Fibroblast of pulmonary artery (primary cell): ENCODE results near the gene SORL1.
A peak's percentile ranks its signal among the peaks of the same experiment; 100 is the strongest.

Experiments
- DNase-seq: peaks from one replicate; pipeline ENCODE4 v3.0.0-alpha.2; 2010; ENCODE audit warnings: low read depth
- H3K4me3 ChIP-seq: replicated peaks from 2 replicates; pipeline ENCODE4 v1.5.1; 2011; ENCODE audit warnings: low read depth, mild to moderate bottlenecking, control low read depth, low read length, moderate library complexity
- TF ChIP-seq, protein P1 (sequence below): IDR thresholded peaks from 2 replicates; pipeline ENCODE4 v1.5.1; 2011; ENCODE audit warnings: mild to moderate bottlenecking, control low read depth, low read length, inconsistent platforms; ENCODE audit errors: missing control alignments

Gene SORL1

DNA sequence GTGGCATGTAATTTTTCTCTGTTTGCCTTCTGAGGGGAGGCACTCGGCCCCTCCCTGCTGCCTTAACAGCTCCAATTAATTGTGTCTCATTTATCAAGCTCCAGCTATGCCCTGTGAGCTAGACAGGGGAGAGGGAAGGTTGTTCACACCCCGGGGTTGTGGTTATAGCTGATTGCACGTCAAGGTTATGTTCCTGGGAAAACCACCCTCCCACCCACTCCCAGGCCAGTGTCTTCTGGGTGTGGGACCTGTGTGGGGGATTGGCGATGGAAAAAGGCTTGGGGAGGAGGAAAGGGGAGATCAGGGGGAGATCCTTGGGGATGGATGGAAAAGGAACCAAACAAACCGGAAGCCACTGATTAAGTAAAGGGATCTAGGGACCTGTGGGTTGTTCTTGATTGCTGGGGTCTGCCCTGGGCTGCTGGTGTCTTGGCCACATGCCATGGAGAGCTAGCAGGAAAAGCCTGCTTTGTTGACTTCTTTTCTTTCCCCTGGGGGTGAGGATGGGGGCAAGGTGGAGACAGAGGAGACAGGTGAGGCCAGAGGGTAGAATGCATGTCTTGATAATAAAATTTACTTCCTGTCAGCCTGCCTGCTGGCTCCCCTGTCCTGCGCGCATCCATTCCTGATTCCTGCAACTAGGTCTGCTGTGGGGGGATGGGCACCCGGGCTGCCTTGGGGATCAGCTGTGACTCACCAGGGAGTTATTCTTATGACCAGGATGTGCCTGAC, 14.1 kb downstream of the SORL1 start:
- DNase-seq = peak; percentile 89
- TF ChIP-seq, protein P1, sequence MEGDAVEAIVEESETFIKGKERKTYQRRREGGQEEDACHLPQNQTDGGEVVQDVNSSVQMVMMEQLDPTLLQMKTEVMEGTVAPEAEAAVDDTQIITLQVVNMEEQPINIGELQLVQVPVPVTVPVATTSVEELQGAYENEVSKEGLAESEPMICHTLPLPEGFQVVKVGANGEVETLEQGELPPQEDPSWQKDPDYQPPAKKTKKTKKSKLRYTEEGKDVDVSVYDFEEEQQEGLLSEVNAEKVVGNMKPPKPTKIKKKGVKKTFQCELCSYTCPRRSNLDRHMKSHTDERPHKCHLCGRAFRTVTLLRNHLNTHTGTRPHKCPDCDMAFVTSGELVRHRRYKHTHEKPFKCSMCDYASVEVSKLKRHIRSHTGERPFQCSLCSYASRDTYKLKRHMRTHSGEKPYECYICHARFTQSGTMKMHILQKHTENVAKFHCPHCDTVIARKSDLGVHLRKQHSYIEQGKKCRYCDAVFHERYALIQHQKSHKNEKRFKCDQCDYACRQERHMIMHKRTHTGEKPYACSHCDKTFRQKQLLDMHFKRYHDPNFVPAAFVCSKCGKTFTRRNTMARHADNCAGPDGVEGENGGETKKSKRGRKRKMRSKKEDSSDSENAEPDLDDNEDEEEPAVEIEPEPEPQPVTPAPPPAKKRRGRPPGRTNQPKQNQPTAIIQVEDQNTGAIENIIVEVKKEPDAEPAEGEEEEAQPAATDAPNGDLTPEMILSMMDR = no peak
- no peak overlapping the region for H3K4me3 ChIP-seq

- no peak overlapping the region for H3K4me3 ChIP-seq
- TF ChIP-seq, protein P1 = no peak
These were observed 15.4 kb downstream of the SORL1 start for GRCh38 chr11:121467471-121467870.

GRCh38 chr11:121467965-121468364, 15.9 kb downstream of the SORL1 start:
- TF ChIP-seq, protein P1 = no peak
- no peak for DNase-seq
- no peak overlapping the region for H3K4me3 ChIP-seq

More at GRCh38 chr11:121467471-121467870, 15.4 kb downstream of the SORL1 start:
- no peak for DNase-seq

DNA sequence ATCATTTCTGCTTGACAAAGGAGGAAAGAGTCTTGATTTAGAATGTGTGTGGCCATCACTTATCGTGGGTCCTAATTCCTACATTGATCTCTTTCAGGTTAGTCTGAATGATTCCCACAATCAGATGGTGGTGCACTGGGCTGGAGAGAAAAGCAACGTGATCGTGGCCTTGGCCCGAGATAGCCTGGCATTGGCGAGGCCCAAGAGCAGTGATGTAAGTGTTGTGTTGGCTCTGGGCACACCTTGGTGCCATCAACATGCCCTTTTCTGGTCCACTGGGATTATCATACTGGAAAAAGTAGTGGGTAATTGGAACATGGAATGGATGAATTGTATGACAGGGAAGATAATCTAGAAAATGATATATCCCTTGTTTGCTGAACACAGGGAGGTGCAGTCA, 17.8 kb downstream of the SORL1 start:
- no peak overlapping the region for H3K4me3 ChIP-seq
- no peak for DNase-seq
- TF ChIP-seq, protein P1 = no peak

GRCh38 chr11:121471167-121471566, 19.1 kb downstream of the SORL1 start:
- no peak overlapping the region for H3K4me3 ChIP-seq
- no peak for DNase-seq
- TF ChIP-seq, protein P1 = no peak

DNA sequence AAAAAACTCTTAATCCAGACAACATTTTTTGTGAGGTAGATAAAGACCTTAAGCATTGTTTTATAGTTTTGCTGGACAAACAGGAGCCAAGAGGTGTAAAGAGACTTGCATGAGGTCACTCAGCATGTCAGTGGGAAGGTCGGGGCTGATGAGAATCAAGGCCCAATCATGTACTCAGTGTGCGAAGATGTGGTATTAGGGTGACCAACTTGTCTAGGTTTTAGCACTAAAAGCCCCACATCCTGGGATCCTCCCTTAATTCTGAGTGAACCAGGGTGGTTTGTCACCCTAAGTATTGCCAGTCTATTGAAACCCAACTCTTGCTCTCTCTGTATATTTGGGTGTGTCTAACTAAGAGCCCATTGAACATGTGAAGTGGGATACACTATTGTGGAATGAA, 20.2 kb downstream of the SORL1 start:
- TF ChIP-seq, protein P1 = no peak
- H3K4me3 ChIP-seq = no peak overlapping the region
- no peak for DNase-seq
